H1 (cell line): ENCODE data around the gene CCK. TPM values are rescaled to one million over a fixed set of nuclear protein-coding genes. Genes with fewer than 3 reads are reported as not detected.

Source experiments
- CTCF ChIA-PET: fragments of 300-600 bp; sonication (Branson Sonifier 250); formaldehyde crosslinking; loops from one replicate; lab custom pipeline; 2021; ENCODE audit not compliant: partially characterized antibody; lab: Charles Lee
- POLR2A ChIA-PET: fragments of 300-600 bp; sonication (Branson Sonifier 250); formaldehyde crosslinking; loops from one replicate; lab custom pipeline; 2021; ENCODE audit warnings: inconsistent platforms; ENCODE audit not compliant: partially characterized antibody; lab: Charles Lee
- DNase-seq, 2 experiments: peaks; one replicate each; pipeline versions ENCODE4 v3.0.0 to v3.0.0-alpha.2; 2010 to 2022; ENCODE audit warnings: low spot score in 2 of 2, low read depth in 1 of 2, mixed read lengths in 1 of 2
- FAIRE-seq: peaks from 2 replicates; lab custom pipeline; 2011; peaks lifted over from hg19 to GRCh38; lab: Jason Lieb, UNC
- H2AFZ ChIP-seq: 2 replicates; pipeline ENCODE4 v1.8.1; 2012; ENCODE audit warnings: low read length, inconsistent platforms
- H2AK5ac ChIP-seq: 2 replicates; pipeline ENCODE4 v1.6.1; 2013; ENCODE audit warnings: low read depth, low read length
- H2BK120ac ChIP-seq: replicated peaks from 2 replicates; pipeline ENCODE3; 2013; ENCODE audit warnings: low read depth, low read length, inconsistent platforms
- H2BK12ac ChIP-seq: 2 replicates; pipeline ENCODE4 v1.6.1; 2013; ENCODE audit warnings: low read depth, low read length
- H2BK15ac ChIP-seq: 2 replicates; pipeline ENCODE4 v1.6.1; 2013; ENCODE audit warnings: low read length
- H2BK20ac ChIP-seq: 2 replicates; pipeline ENCODE4 v1.6.1; 2013; ENCODE audit warnings: low read length
- H2BK5ac ChIP-seq: 2 replicates; pipeline ENCODE4 v1.6.1; 2013; ENCODE audit warnings: low read depth, low read length
- H3K14ac ChIP-seq: 2 replicates; pipeline ENCODE4 v1.6.1; 2013; ENCODE audit warnings: inconsistent platforms; ENCODE audit not compliant: insufficient read length
- H3K18ac ChIP-seq: 2 replicates; pipeline ENCODE4 v1.6.1; 2013; ENCODE audit warnings: low read length; ENCODE audit errors: extremely low read depth
- H3K23ac ChIP-seq: 2 replicates; pipeline ENCODE4 v1.6.1; 2013; ENCODE audit warnings: inconsistent platforms; ENCODE audit not compliant: insufficient read length
- H3K23me2 ChIP-seq: 2 replicates; pipeline ENCODE4 v1.6.1; 2013; ENCODE audit warnings: low read depth, low read length
- H3K27ac ChIP-seq: 2 replicates; pipeline ENCODE4 v1.6.1; 2011; ENCODE audit warnings: low read depth, low read length, inconsistent platforms
- H3K27me3 ChIP-seq, 4 experiments: replicated peaks in 1 of 4; 1 replicate in 1 of 4; 2 replicates in 3 of 4; pipeline versions ENCODE4 v1.6.1 to v1.8.1; 2011 to 2013; ENCODE audit warnings: low read length in 3 of 4, mild to moderate bottlenecking in 3 of 4, inconsistent platforms in 2 of 4, mixed read lengths in 2 of 4, moderate library complexity in 1 of 4; ENCODE audit not compliant: control insufficient read depth in 3 of 4, insufficient read depth in 3 of 4; ENCODE audit errors: extremely low read depth in 1 of 4
- H3K36me3 ChIP-seq, 4 experiments: 2 replicates each; pipeline versions ENCODE4 v1.6.1 to v1.8.1; 2011 to 2013; ENCODE audit warnings: mild to moderate bottlenecking in 4 of 4, low read length in 3 of 4, moderate library complexity in 2 of 4, control low read depth in 1 of 4, inconsistent platforms in 1 of 4; ENCODE audit not compliant: insufficient read depth in 4 of 4, control insufficient read depth in 2 of 4
- H3K4ac ChIP-seq: replicated peaks from 2 replicates; pipeline ENCODE3; 2013; ENCODE audit warnings: low read length, low read depth, mixed read lengths, inconsistent platforms; ENCODE audit not compliant: insufficient read length
- H3K4me1 ChIP-seq, 4 experiments: replicated peaks in 1 of 4; 1 replicate in 1 of 4; 2 replicates in 3 of 4; pipeline versions ENCODE4 v1.6.1 to v1.8.1; 2011 to 2013; ENCODE audit warnings: low read length in 3 of 4, inconsistent platforms in 2 of 4, mixed read lengths in 1 of 4; ENCODE audit not compliant: insufficient read depth in 4 of 4, control insufficient read depth in 3 of 4
- H3K4me2 ChIP-seq, 2 experiments: 2 replicates each; pipeline versions ENCODE4 v1.6.1 to v1.8.1; 2011 to 2013; ENCODE audit warnings: low read depth in 2 of 2, low read length in 2 of 2, control low read depth in 1 of 2, inconsistent platforms in 1 of 2, mild to moderate bottlenecking in 1 of 2; ENCODE audit not compliant: insufficient read depth in 1 of 2
- H3K4me3 ChIP-seq, 4 experiments: fragments of 200-600, 300-600 bp in 1 of 4; sonication (generic), shearing (Covaris generic), sonication (Bioruptor Twin) in 1 of 4; 2 replicates each; pipeline versions ENCODE4 v1.5.1 to v1.8.1; 2011 to 2016; ENCODE audit warnings: low read length in 4 of 4, low read depth in 3 of 4, control low read depth in 2 of 4, inconsistent platforms in 2 of 4, mild to moderate bottlenecking in 2 of 4, mixed read lengths in 1 of 4, moderate library complexity in 1 of 4; ENCODE audit not compliant: insufficient read depth in 2 of 4; ENCODE audit errors: extremely low read depth in 1 of 4
- H3K56ac ChIP-seq: replicated peaks from 2 replicates; pipeline ENCODE3; 2013; ENCODE audit warnings: low read depth, mild to moderate bottlenecking, mixed read lengths, low read length, inconsistent platforms; ENCODE audit not compliant: insufficient read length
- H3K79me1 ChIP-seq: 2 replicates; pipeline ENCODE4 v1.6.1; 2013; ENCODE audit warnings: low read depth, low read length, control low read depth
- H3K79me2 ChIP-seq, 2 experiments: 2 replicates each; pipeline versions ENCODE4 v1.6.1 to v1.8.1; 2012 to 2013; ENCODE audit warnings: low read length in 2 of 2, mild to moderate bottlenecking in 2 of 2, inconsistent platforms in 1 of 2; ENCODE audit not compliant: insufficient read depth in 2 of 2, control insufficient read depth in 1 of 2
- H3K9ac ChIP-seq, 4 experiments: replicated peaks in 1 of 4; 1 replicate in 1 of 4; 2 replicates in 3 of 4; pipeline versions ENCODE4 v1.6.1 to v1.8.1; 2011 to 2013; ENCODE audit warnings: low read depth in 3 of 4, low read length in 3 of 4, control low read depth in 2 of 4, mild to moderate bottlenecking in 2 of 4, moderate library complexity in 2 of 4, inconsistent platforms in 1 of 4; ENCODE audit errors: extremely low read depth in 1 of 4
- H3K9me3 ChIP-seq, 2 experiments: 2 replicates each; pipeline versions ENCODE4 v1.6.1 to v1.8.1; 2012 to 2013; ENCODE audit warnings: mild to moderate bottlenecking in 2 of 2, moderate library complexity in 2 of 2, control low read depth in 1 of 2, inconsistent platforms in 1 of 2, low read depth in 1 of 2, low read length in 1 of 2, mixed read lengths in 1 of 2; ENCODE audit not compliant: insufficient read depth in 2 of 2
- H4K20me1 ChIP-seq, 2 experiments: replicated peaks in 1 of 2; 2 replicates each; pipeline versions ENCODE3 to v1.8.1; 2011 to 2013; ENCODE audit warnings: inconsistent platforms in 2 of 2, low read length in 2 of 2, mild to moderate bottlenecking in 1 of 2; ENCODE audit not compliant: insufficient read depth in 2 of 2, control insufficient read depth in 1 of 2
- H4K5ac ChIP-seq: 2 replicates; pipeline ENCODE4 v1.6.1; 2013; ENCODE audit warnings: low read length, low read depth, mixed read lengths, inconsistent platforms; ENCODE audit not compliant: insufficient read length
- H4K8ac ChIP-seq: 2 replicates; pipeline ENCODE4 v1.8.0; 2013; ENCODE audit warnings: mild to moderate bottlenecking, moderate library complexity, low read length, inconsistent platforms; ENCODE audit not compliant: insufficient read depth; ENCODE audit errors: extremely low read depth
- H4K91ac ChIP-seq: replicated peaks from 2 replicates; pipeline ENCODE3; 2013; ENCODE audit warnings: low read length, mixed read lengths, inconsistent platforms; ENCODE audit not compliant: insufficient read length
- CBX8 ChIP-seq: fragments of 300-800, 300-1000 bp; sonication (generic); IDR thresholded peaks from 2 replicates; pipeline ENCODE4 v1.7.1; 2016; ENCODE audit warnings: low read depth, low read length, borderline replicate concordance
- CEBPB ChIP-seq: IDR thresholded peaks from 2 replicates; pipeline ENCODE4 v1.6.1; 2012; ENCODE audit warnings: low read depth, low read length
- CHD1 ChIP-seq: IDR thresholded peaks from 2 replicates; pipeline ENCODE4 v1.6.1; 2012; ENCODE audit warnings: low read depth, low read length, improper control_type of control experiment
- CREB1 ChIP-seq: IDR thresholded peaks from 2 replicates; pipeline ENCODE4 v1.6.1; 2012; ENCODE audit warnings: inconsistent platforms
- CTBP2 ChIP-seq: IDR thresholded peaks from 2 replicates; pipeline ENCODE4 v1.7.0; 2011; ENCODE audit warnings: borderline replicate concordance, mild to moderate bottlenecking, moderate library complexity, mixed read lengths, low read length; ENCODE audit not compliant: insufficient read depth, insufficient read length
- E2F6 ChIP-seq: IDR thresholded peaks from 2 replicates; pipeline ENCODE4 v1.6.1; 2012; ENCODE audit warnings: inconsistent platforms
- FOSL1 ChIP-seq: IDR thresholded peaks from 2 replicates; pipeline ENCODE4 v1.6.1; 2011; ENCODE audit warnings: mild to moderate bottlenecking, low read depth, low read length, moderate library complexity; ENCODE audit not compliant: insufficient read depth
- HDAC6 ChIP-seq: IDR thresholded peaks from one replicate; pipeline ENCODE4 v1.7.1; 2012; ENCODE audit warnings: low read depth, mild to moderate bottlenecking, inconsistent platforms, low read length, moderate library complexity
- JUND ChIP-seq: IDR thresholded peaks from 2 replicates; pipeline ENCODE4 v1.6.1; 2011; ENCODE audit warnings: mild to moderate bottlenecking, improper control_type of control experiment, low read length
- NANOG ChIP-seq: IDR thresholded peaks from 2 replicates; pipeline ENCODE4 v1.6.1; 2011; ENCODE audit warnings: low read length, low read depth, mild to moderate bottlenecking, inconsistent platforms; ENCODE audit not compliant: insufficient read depth, poor library complexity, severe bottlenecking
- NRF1 ChIP-seq: IDR thresholded peaks from 2 replicates; pipeline ENCODE4 v1.6.1; 2011; ENCODE audit warnings: mild to moderate bottlenecking, low read depth, low read length, improper control_type of control experiment
- RFX5 ChIP-seq: IDR thresholded peaks from 2 replicates; pipeline ENCODE4 v1.6.1; 2011; ENCODE audit warnings: low read depth, low read length, improper control_type of control experiment, borderline replicate concordance
- SIX5 ChIP-seq: IDR thresholded peaks from 2 replicates; pipeline ENCODE4 v1.6.1; 2011; ENCODE audit warnings: mild to moderate bottlenecking, low read depth, low read length
- SUZ12 ChIP-seq: fragments of 200-600 bp; sonication (generic); IDR thresholded peaks from 2 replicates; pipeline ENCODE4 v1.6.1; 2012; ENCODE audit warnings: mild to moderate bottlenecking, inconsistent platforms, low read length, moderate library complexity, mixed read lengths
- USF2 ChIP-seq: IDR thresholded peaks from 2 replicates; pipeline ENCODE4 v1.6.1; 2011; ENCODE audit warnings: low read length, improper control_type of control experiment
- polyA plus RNA-seq, 7 experiments: library from polyadenylated mRNA; depleted of rRNA in 3 of 7; stranded (reverse) in 5 of 7; unstranded in 2 of 7; fragments of >200 nt in 5 of 7; fragments of 200-250 nt in 2 of 7; gene quantifications; 1 replicate in 5 of 7; 2 replicates in 1 of 7; 4 replicates in 1 of 7; pipeline versions ENCODE4 v1.2.1 to v1.2.3, GENCODE V29; 2011 to 2013; ENCODE audit warnings: missing spikeins in 2 of 7, mixed read lengths in 2 of 7
- total RNA-seq: library from RNA; stranded (reverse); fragmentation: NEBNext Ultra II Directional; extraction: Animal tissue kit (Norgen Biotek cat#: 25700); gene quantifications from 2 replicates; pipeline ENCODE4 v1.2.1, GENCODE V29; 2021

CCK gene
- total and polyA plus RNA-seq, 2 of the 8 experiments (the other 6 are each of a cell fraction or from before 2014, with no cell fraction given) = 0.99 to 2.8 TPM

- peaks cover 10 to 12% of the 10 kb centered on the region in 2 experiments; a peak in 3 of 4 replicates for H3K9me3 ChIP-seq
These were observed 8.3 kb upstream of the CCK start for GRCh38 chr3:42274266-42274665.

More at GRCh38 chr3:42274266-42274665, 8.3 kb upstream of the CCK start:
- Histone ChIP-seq H3K14ac (no peak overlapping the region), H3K9ac (no peak overlapping the region), H3K27me3 (no peaks in the 10 kb centered on the region), H3K79me2 (no peaks in the 10 kb centered on the region), H3K4me3 (no peak overlapping the region), H3K36me3 (no peaks in the 10 kb centered on the region), H3K4me2 (no peak overlapping the region), H2BK120ac (no peak overlapping the region), H3K23me2 (no peaks in the 10 kb centered on the region), H2BK15ac (no peak overlapping the region), H2BK20ac (no peak overlapping the region), H3K4ac (no peak overlapping the region), H3K27ac (no peak overlapping the region), H3K18ac (no peak overlapping the region), H4K8ac (no peak overlapping the region), H3K56ac (no peak overlapping the region), H4K91ac (no peak overlapping the region), H4K5ac (no peak overlapping the region), H3K23ac (no peak overlapping the region), H2AFZ (no peak overlapping the region), H4K20me1 (no peaks in the 10 kb centered on the region), H3K4me1 (no peaks in the 10 kb centered on the region), H2BK5ac (no peak overlapping the region), H3K79me1 (no peaks in the 10 kb centered on the region), H2BK12ac (no peak overlapping the region), H2AK5ac (no peak overlapping the region)
- ChIA-PET CTCF (no interaction called here), POLR2A (no interaction called here)
- no peak for TF ChIP-seq CREB1
- TF ChIP-seq HDAC6 = no peak
- no peak for TF ChIP-seq JUND
- no peak for TF ChIP-seq CBX8
- no peak for TF ChIP-seq SUZ12
- no peak for TF ChIP-seq SIX5
- no peak for TF ChIP-seq FOSL1
- no peak for TF ChIP-seq CEBPB
- no peak for TF ChIP-seq RFX5
- no peak for TF ChIP-seq CHD1
- no peak for TF ChIP-seq USF2
- TF ChIP-seq NRF1 = no peak
- no peak for TF ChIP-seq CTBP2
- no peak for TF ChIP-seq NANOG
- TF ChIP-seq E2F6 = no peak
- FAIRE-seq (no peak), DNase-seq (no peak)
